Activated CD4-positive, alpha-beta T cell treated with anti-CD3 and anti-CD28 coated beads, Interleukin-2, Interleukin-4, amounts not matched to agents 100 ng/mL and 50 ng/mL, durations not matched to agents 16 hours and 8 hours (primary cell): ENCODE measurements around the gene VSX1.

ENCODE experiments used
- DNase-seq: peaks from one replicate; pipeline ENCODE4 v3.0.0-alpha.2; 2020; ENCODE audit warnings: low spot score

VSX1 gene

GRCh38 chr20:25040438-25040831 lies 41.5 kb downstream of the VSX1 start:
- DNase-seq: no peak

- DNase-seq: no peak
These were observed 42.1 kb downstream of the VSX1 start for GRCh38 chr20:25039697-25040437.

GRCh38 chr20:25038591-25039015 lies 43.3 kb downstream of the VSX1 start:
- no peak for DNase-seq

GRCh38 chr20:25038103-25038410 lies 43.9 kb downstream of the VSX1 start:
- no peak for DNase-seq

- no peak for DNase-seq
These were observed 44.4 kb downstream of the VSX1 start for GRCh38 chr20:25037288-25038102.

- no peak for DNase-seq
These were observed 45.5 kb downstream of the VSX1 start for GRCh38 chr20:25036331-25036936.

GRCh38 chr20:25035921-25036320 lies 46.0 kb downstream of the VSX1 start:
- DNase-seq: no peak

GRCh38 chr20:25033924-25034300 lies 48.0 kb downstream of the VSX1 start:
- DNase-seq: no peak

- DNase-seq: no peak
These were observed 48.5 kb downstream of the VSX1 start for GRCh38 chr20:25033265-25033923.

GRCh38 chr20:25032478-25033264 lies 49.3 kb downstream of the VSX1 start:
- no peak for DNase-seq

GRCh38 chr20:25032065-25032477 lies 49.9 kb downstream of the VSX1 start:
- DNase-seq: no peak

- DNase-seq: no peak
These were observed 50.7 kb downstream of the VSX1 start for GRCh38 chr20:25031241-25031640.

GRCh38 chr20:25030649-25031207 lies 51.2 kb downstream of the VSX1 start:
- no peak for DNase-seq

- DNase-seq: no peak
These were observed 51.8 kb downstream of the VSX1 start for GRCh38 chr20:25030007-25030648.

- no peak for DNase-seq
These were observed 55.8 kb downstream of the VSX1 start for GRCh38 chr20:25025986-25026605.
